Stimulated activated naive CD4-positive, alpha-beta T cell (primary cell): ENCODE measurements around the gene MAP7D2.
A peak's percentile ranks its signal among the peaks of the same experiment; 100 is the strongest.
"Not testable (repeated sequence)": the region's sequence is repeated elsewhere in the genome, so short reads cannot be mapped to it uniquely, and the experiment has no call there.

ENCODE experiments used
- DNase-seq, 6 experiments: peaks; one replicate each; lab custom pipeline; 2025; lab: John Stamatoyannopoulos, UW

The MAP7D2 gene

DNA sequence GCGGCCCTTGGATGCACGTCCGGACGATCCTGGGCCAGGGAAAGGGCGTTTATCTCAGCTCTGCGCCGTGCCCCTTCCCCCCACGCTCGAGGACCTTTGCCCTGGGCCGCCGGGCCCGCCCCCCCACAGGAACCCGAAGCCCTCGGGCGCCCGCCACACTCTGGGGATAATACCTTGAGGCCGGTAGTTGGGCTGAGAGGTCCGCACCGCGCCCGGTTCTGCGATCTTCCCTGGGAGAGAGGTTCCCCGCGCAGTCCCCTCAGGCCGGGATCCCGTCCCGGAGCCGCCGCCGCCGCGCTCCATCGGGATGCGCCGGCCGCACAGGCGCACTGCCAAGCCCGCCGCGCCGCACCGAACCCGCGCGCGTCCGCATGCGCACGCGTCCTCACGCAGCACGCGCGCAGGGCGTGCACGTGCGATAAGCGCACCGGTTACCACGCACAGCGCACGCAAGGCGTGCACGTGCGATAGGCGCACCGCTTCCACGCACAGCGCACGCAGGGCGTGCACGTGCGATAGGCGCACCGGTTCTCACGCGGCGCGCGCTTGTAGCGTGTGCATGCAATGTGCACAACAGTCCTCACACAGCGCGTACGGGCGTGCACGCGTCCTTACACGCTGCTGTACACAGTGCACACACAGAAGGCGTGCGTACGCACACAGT is at the start of gene MAP7D2:
TSS of gene MAP7D2 (minus strand) at position 331 of the 664 bp plus-strand sequence. CDS start at position 303, 28 bp downstream.
- no peak for DNase-seq

DNA sequence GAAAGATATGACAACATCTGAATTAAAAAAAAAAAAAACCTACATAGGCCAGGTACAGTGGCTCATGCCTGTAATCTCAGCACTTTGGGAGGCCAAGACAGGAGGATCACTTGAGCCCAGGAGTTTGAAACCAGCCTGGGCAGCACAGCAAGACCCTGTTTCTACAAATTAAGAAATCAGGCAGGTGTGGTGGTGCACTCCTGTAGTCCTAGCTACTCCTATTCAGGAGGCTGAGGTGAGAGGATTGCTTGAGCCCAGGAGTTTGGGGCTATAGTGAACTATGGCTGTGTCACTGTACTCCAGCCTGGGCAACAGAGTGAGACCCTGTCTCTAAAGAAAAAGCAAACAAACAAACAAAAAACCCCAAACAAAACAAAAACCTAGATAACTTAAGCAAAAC is 45.8 kb upstream of the MAP7D2 start:
- DNase-seq: not testable (repeated sequence)

GRCh38 chrX:20159797-20160385 is 43.2 kb upstream of the MAP7D2 start:
- DNase-seq: no peak

DNA sequence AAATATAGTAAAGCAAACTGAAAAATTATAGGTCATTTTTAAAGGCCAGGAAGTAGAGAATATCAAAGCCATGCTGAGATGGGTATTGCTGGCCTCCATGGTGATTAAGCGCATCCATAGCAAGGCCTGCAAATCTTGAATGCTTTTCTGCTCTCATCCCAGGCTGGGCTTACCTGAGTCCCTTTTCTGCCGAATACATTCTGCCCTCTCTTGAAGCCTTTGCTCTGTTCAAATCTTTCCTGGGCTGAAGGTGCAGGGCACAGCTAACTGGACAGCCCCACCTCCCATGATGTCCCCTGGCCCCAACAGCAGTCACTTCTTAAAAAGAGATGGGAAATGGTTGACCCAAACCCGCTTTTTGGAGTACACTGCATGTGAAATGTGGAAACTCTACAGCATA is 35.0 kb upstream of the MAP7D2 start:
- DNase-seq: no peak

DNA sequence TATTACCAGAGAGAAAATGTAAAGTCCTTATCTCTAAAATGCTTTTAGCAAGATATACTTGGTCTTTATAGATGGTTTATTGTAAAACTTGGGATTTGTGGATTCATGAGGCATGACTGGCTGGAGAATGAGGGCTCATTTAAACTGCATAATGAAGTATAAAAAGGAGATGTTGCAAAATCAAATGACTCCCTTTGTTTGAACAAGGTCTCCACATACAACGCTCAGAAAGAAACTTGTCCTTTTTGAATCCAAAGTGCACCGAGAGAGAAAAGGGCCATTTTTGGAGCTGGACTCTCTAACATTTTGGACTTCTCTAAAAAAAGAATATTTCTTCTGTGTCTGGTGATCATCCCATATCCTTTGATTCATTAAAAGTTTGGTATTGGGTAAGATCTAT is 32.6 kb upstream of the MAP7D2 start:
- no peak for DNase-seq

DNA sequence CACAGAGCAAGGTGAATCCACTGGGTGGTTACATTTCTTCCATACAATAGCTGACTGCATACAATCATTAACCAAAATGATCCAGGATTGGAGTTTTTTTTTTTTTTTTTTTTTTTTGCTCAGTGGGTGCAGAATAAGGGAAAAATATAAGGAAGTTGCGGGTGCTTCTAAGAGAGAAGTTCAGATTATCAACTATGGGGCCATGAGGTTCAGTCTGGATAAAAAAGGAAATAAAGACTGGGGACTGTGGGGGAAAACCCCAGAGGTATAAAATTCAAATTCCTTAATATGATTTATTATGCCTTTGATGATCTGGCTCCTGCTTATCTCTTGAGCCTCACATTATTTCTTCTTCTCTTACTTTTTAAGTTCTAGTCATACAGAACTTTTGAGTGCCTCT is 30.9 kb upstream of the MAP7D2 start:
- no peak for DNase-seq

DNA sequence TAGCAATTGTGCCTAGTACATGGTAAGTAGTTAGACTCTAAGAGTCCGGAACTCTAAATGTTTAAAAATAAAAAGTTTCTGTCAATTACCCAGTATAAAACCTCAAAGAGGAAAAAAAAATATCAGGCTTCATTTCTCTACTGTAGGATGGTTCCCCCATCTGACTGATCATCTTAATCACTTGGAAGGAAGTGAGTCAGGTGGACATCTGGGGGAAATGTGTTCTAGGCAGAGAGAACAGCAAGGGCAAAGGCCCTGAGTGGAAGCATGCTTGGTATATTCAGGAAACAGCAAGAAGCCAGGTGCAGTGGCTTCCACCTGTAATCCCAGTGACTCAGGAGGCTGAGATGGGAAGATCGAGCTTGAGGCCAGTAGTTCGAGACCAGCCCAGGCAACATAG is 27.8 kb upstream of the MAP7D2 start:
- DNase-seq: no peak

- no peak for DNase-seq
Observed at GRCh38 chrX:20143561-20143960, 26.9 kb upstream of the MAP7D2 start.

GRCh38 chrX:20143111-20143510 is 26.4 kb upstream of the MAP7D2 start:
- no peak for DNase-seq

- DNase-seq: peak; percentile 93 to 100 (median 97)
Observed at GRCh38 chrX:20141281-20142220, 24.8 kb upstream of the MAP7D2 start, which contains the start of gene EIF1AX. Gene EIF1AX, minus strand, starts transcription at chrX:20141838. Its CDS starts 198 bp downstream, at chrX:20141640.

DNA sequence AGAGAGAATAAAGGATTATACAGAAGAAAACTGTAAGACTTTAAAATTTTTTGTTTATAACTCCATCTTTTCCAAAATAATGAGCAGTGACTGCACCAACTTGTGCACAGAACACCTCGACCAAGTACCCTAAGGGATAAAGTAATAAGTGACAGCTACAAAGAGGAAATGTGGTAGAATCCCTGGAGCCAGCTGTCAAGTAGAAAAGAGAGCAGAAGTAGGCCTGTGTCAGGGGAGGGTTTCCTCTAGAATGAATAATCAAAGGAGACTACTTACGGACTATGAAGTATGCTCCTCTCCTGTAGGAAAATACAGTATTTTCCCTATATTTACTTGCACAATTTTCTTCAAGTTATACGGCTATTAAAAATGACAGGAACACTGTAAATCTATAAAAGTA is 23.7 kb upstream of the MAP7D2 start:
- no peak for DNase-seq

DNA sequence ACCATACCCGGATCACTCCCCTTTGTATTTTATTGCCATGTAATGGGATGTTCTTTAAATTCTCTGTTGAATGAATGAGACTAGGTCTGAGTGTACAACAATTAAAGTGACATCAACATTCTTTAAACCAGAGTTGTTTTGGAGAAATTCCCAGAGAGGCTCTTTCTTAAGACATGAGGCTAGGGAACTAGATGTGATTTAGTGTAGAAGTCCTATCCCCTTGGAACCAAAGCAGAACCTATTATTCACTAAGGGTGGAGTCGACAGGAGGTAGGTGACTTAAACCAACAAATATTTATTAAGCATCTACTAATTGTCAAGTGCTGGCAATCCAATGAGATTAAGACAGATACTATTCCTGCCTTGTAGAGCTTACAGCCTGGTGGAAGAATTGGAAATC is 23.3 kb upstream of the MAP7D2 start:
- no peak for DNase-seq

DNA sequence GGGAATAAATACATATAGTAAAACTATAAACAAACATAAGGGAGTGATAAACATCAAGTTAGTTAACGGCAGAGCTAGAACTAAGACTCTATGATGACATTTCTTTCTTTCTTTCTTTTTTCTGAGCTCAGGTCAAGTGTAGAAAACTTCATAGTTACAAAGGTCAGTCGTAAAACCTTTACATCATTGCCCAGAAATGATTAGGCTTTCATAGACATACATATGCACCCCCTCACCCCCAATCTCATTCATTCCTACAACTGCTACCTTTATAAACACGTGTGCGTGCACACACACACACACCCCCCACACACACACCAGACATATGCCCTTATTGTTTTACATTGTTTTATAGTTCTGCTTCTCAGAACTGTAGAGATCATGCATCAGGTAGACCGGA is 19.2 kb upstream of the MAP7D2 start:
- no peak for DNase-seq

DNA sequence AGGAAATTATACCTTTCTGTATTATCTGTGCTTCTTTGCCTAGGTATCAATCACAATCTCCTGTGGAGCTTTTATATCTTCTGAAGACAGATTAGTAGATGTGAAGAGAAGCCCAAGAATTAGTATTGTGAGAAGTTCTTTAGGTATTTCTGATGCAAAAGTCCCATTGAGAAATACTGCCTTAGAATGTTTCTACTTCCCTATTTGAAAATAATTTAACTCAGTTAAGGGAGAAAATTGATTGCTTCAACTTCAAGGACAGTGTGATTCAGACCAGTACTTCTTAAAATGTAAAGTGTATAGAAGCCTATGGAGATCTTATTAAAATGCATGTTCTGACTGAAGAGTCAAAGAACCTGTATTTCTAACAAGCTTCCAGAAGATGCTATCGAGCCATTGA is 16.0 kb upstream of the MAP7D2 start:
- DNase-seq: no peak

DNA sequence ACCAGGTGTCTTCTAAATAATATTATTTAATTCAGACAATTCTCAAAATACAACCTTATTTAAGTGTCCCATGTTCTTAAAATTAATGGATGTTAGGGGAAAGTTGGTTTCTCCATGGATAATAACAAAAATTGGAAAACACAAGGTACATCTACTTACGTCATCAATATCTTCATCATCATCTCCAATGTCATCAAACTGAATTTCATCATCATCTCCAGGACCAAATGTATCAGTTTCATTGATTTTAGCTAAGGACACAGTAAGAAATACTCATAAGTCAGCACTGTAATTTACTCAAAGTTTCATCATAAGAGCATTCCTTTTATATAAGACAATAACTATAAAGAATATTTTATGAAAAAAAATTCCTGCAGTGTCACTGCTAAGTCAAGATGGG is 13.7 kb upstream of the MAP7D2 start:
- no peak for DNase-seq

GRCh38 chrX:20129547-20129946 is 12.8 kb upstream of the MAP7D2 start:
- DNase-seq: no peak

- DNase-seq: no peak
Observed at GRCh38 chrX:20128670-20129069, 12.0 kb upstream of the MAP7D2 start.

DNA sequence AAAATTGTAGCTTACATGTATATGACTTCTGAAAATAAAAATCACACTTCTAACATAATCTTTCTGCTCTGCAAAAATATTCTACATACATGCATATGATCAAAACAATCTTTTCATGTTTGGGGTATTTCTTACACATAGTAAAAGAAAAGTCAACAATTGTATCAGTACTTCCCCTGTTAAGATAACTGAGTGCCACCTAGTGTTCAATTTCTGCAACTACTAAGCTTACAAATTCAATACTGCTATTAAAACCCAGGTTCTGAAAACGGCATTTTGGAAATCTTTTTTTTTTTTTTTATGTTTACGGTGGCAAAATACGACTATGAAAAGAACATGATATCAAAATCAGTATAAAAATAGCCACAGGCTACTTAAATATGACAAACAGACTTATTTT is 10.7 kb upstream of the MAP7D2 start:
- peak in 2 of 6 experiments; percentile 8 to 11 for DNase-seq

GRCh38 chrX:20126833-20127232 is 10.1 kb upstream of the MAP7D2 start:
- DNase-seq: not testable (repeated sequence)

- no peak for DNase-seq
Observed at GRCh38 chrX:20124964-20125363, 8.3 kb upstream of the MAP7D2 start.

- DNase-seq: no peak
Observed at GRCh38 chrX:20118065-20118824, 1.5 kb upstream of the MAP7D2 start.

DNA sequence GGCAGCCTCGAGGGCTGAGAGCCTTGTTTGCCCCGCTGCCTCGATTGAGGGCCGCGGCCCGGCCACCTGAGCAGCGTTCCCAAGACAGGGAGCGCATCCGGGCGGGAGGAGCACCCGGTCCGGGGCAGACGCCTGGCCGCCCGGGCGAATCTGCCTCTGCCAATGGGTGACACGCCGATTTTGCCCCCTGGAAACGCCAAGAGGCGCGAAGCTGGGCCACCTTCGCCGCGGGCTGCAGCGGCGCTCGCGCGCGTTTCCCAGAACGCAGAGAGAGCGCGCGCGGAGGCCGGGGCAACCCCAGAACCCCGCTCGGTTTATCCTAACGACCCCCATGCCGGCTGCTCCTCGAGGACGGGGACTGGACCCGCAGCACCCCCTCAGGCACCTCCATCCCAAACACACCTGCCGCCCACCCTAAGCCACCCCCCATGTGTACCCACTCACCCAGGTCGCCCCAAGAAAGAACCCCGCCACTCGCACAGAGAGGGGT is 575 bp downstream of the MAP7D2 start:
- DNase-seq: no peak
